ENCODE data around the gene ZNF124. TPM values are rescaled to one million over a fixed set of nuclear protein-coding genes. Genes with fewer than 3 reads are reported as not detected.
A peak's percentile ranks its signal among the peaks of the same experiment; 100 is the strongest.

The ZNF124 gene
- total RNA-seq, 1 donor from 2014 or later, result 134 TPM

GRCh38 chr1:247110627-247111258, 61.1 kb downstream of the ZNF124 start:
- no peaks in the 10 kb centered on the region for H3K9me3 Mint-ChIP-seq
- H3K36me3 Mint-ChIP-seq, result peaks cover 12% of the 10 kb centered on the region
- peak overlapping the region; percentile 91 for H3K4me3 Mint-ChIP-seq
- H3K27me3 Mint-ChIP-seq, result peaks cover 4% of the 10 kb centered on the region
- H3K4me1 Mint-ChIP-seq (ENCODE audit: unreplicated experiment), result peaks cover 10% of the 10 kb centered on the region
- H3K27ac Mint-ChIP-seq, result peak overlapping the region; percentile 88
- DNase-seq (ENCODE audit: extremely low spot score, unreplicated experiment), result no peak
- no peak for TF ChIP-seq CTCF (conservative IDR thresholded peaks at IDR 0.05)

GRCh38 chr1:247107694-247108093, 64.1 kb downstream of the ZNF124 start:
- H3K4me1 Mint-ChIP-seq (ENCODE audit: unreplicated experiment), result peaks cover 21% of the 10 kb centered on the region
- H3K36me3 Mint-ChIP-seq, result peaks cover 16% of the 10 kb centered on the region
- no peak for TF ChIP-seq CTCF (conservative IDR thresholded peaks at IDR 0.05)
- no peak overlapping the region for H3K4me3 Mint-ChIP-seq
- H3K27ac Mint-ChIP-seq, result no peak overlapping the region
- no peak for DNase-seq (ENCODE audit: extremely low spot score, unreplicated experiment)
- H3K27me3 Mint-ChIP-seq, result peaks cover 4% of the 10 kb centered on the region
- H3K9me3 Mint-ChIP-seq, result no peaks in the 10 kb centered on the region

GRCh38 chr1:247105966-247106365, 65.9 kb downstream of the ZNF124 start:
- Mint-ChIP-seq H3K27me3 (peaks cover 4% of the 10 kb centered on the region), H3K9me3 (peaks cover 3% of the 10 kb centered on the region), H3K36me3 (peaks cover 32% of the 10 kb centered on the region), H3K4me3 (peak overlapping the region; percentile 7), H3K27ac (no peak overlapping the region), H3K4me1 (ENCODE audit: unreplicated experiment) (peaks cover 25% of the 10 kb centered on the region)
- DNase-seq (ENCODE audit: extremely low spot score, unreplicated experiment), result no peak
- no peak for TF ChIP-seq CTCF (conservative IDR thresholded peaks at IDR 0.05)

Small RNAs within 50 kb of the gene (microRNA-seq; reads per million reads assigned to microRNA genes)
- gene MIR3916, result not detected

Other genes starting within 250 kb of the ZNF124 start
- gene AHCTF1, start 240.1 kb downstream of the ZNF124 start, total RNA-seq (ENCODE audit: low replicate concordance), result 27.0 and 34.9 TPM in 2 replicates
- gene ZNF695, start 164.0 kb downstream of the ZNF124 start, total RNA-seq (ENCODE audit: low replicate concordance), result 7.4 and 17.9 TPM in 2 replicates
- 6.6 and 8.5 TPM in 2 replicates for gene ZNF670, start 93.2 kb downstream of the ZNF124 start, total RNA-seq (ENCODE audit: low replicate concordance)
- gene ZNF669, start 67.7 kb downstream of the ZNF124 start, total RNA-seq (ENCODE audit: low replicate concordance), result 19.8 and 21.3 TPM in 2 replicates
- gene VN1R5, start 84.1 kb upstream of the ZNF124 start, total RNA-seq (ENCODE audit: low replicate concordance), result not detected in 2 replicates
- 24.3 and 47.1 TPM in 2 replicates for gene ZNF496, start 159.8 kb upstream of the ZNF124 start, total RNA-seq (ENCODE audit: low replicate concordance)
- not detected in 2 replicates for gene NLRP3, start 244.2 kb upstream of the ZNF124 start, total RNA-seq (ENCODE audit: low replicate concordance)